Femur (tissue), 1 donor: Measurements from ENCODE around the gene PPM1A.

Source experiments
- DNase-seq: peaks from one replicate; pipeline ENCODE4 v3.0.0-alpha.2; 2017

The PPM1A gene

DNA sequence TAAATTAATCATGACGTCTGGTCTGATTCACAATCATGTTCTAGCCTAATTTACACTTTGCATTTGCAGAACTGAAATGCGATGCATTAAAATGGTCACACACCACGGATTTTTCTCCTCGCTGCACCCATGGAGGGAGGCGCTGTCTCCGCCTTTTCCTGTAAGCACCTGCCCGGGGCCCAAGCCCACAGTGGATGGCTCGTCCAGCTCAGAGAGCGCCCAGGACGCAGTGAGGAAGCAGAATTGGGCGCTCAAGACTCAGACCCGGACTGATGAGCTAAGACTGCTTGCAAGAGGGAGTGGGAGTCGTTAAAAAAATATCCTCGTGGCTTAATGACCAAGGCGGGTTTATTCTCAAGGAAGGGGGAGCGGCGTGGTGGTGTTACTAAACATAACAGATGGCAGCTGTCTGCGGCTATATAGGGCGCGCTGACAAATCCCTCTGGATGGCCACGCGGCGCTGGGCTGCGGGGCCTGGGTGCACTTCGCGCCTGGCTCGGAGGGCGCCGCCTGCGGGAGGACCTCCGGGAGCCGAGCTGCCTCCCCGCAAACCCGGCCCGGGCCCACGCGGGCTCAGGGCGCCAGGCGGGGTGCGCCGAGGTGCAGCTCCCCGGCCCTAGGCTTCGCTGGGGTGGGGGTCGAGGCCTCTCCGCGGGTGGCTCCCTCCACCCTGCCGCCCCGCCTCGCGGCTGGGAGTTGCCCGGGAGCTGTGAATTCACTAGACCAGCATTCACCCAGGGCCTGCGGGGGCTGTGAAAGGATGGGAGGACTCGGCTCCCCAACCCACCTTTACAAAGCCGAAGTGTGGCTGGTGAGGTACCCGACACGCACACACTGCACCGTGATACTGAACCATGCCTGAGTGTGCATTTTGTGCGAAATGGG is 78.7 kb downstream of the PPM1A start:
- DNase-seq, result peak; percentile 54

DNA sequence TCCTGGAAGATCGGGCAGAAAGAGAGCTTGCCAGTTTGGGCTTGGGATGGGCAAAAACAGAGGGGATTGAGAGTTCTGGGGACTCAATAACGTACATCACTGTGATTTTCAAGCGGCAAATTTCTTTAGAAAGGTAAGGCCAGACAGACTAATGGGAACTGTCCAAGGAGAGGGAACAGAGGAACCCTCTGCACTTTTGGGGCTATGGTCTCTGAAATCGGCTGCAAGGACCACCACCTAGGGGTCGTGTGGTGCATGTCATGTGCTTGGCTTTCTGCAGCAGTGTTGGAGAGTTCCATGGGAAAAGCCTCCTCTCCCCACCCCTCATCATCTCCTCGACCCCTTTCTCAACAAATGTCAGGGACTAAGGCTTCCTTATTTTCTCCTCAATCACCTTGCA is 79.6 kb downstream of the PPM1A start:
- no peak for DNase-seq

DNA sequence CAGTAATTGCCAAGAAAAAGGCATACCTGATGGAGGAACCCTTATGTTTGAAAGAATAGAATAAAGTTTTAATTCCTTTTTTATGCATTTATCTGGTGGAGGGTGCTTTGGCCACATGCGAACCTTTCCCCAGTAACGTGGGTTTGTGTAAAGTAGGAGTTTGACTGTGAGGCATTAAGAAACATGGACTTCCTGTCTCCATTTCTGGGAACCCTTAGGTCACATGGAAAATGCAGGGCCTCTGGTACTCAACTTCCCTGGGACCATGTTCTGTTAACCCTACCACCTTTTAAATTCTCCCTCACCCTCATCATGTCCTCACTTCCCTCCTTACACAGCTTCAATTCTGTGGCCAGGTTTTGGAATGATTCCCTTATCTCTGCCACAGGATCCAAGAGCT is 80.3 kb downstream of the PPM1A start:
- DNase-seq, result no peak

DNA sequence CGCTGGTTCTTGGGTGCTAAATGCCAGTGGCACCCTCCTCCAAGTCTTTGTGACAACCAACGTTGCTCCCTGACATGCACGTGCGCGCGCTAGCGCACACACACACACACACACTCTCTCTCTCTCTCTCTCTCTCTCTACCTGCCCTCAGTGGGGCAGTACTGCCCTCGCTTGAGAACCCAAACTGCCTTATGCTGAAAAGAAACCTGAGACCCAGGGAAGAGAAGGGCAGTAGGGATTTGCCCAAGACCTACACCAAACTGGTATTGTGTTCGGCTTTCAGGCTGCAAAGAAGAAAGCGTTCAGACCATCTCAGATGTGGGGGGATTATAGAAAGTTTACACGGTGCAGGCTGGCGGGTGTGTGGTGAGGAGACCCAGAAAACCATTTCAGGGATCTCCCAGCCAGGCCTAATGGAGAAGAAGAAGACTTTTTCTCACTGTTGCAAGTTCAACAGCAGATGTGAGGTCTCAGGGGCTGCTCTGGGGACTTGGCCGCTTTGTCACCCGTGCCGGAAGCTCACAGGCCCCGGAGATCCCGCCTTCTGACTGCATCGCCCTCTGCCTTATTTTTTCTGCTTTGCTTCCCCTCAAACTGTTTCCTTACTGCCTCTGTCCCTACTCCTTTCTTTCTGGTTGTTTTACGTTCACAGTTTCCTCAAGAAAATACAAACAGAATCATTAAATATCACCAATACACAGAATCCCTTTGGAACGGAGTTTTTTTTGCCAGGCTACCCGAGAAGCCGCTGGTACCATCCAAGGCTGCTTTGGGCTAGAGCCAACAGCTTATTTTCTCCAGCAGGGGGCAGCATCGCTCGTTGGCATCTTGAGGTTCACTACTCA is 82.4 kb downstream of the PPM1A start:
- peak; percentile 74 for DNase-seq

DNA sequence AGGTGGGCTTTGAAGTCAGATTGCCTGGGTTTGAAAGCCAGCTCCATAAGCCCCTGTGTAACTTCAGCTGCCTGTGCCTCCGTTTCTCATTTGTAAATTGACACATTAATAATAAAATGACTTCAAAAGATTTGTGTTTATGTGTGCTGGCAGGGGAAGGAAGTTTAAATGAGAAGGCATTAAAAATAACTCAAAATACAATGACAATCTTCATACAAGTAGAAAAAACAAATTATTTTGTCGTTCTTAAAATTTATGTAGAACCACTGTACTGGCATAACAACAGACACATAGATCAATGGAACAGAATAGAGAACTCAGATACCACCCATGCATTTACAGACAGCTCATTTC is 83.0 kb downstream of the PPM1A start:
- no peak for DNase-seq

DNA sequence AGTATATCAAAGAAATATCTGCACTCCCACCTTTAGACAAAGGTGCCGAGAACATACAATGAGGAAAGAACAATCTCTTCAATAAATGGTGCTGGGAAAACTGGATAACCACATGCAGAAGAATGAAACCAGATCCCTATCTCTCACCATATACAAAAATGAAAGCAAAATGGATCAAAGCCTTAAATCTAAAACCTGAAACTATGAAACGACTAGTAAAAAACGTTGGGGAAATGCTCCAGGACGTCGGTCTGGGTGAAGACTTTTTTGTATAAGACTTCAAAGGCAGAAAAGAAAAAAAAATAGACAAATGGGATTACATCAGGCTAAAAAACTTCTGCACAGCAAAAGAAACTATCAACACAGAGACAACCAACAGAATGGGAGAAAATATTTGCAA is 83.8 kb downstream of the PPM1A start:
- no peak for DNase-seq

DNA sequence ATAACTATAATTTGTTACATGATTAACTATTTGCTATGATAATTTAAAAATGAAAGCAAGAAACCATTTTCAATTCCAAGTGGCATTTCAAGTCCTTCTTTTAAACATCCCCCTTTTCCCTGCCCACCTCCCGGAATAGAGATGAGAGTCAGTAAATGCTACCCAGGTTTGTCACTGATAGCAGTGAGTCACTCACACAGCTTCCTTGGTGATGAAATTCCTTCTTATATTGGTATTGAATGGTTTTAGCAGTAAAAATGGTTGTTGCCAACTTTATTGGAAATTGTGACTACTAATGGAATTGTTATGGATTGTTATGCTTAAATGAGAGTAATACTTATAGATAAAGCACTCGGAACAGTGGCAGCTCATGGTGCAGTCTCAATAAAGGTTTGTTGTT is 90.5 kb downstream of the PPM1A start:
- DNase-seq, result no peak

DNA sequence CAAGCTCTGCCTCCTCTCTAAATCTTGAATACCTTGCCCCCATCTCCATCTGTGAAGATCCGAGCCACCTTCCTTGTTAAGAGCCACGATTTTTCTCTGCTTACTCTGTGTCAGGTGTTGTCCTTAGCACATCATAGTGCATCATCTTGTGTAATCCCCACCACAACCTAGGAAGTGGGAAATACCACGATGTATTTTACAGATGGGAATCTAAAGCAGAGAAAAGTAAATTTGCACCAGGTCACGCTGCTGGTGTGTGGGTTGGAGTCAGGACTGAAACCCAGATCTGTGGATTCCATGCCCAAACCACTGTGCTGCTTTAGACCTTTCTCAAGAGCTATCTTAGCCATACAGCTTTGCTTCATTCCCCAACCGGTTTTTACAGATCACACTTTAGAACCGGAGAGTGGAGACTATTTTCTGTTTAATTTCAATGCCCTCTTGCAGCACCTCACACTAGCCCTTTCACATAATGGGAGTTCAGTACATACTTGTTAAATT is 94.6 kb downstream of the PPM1A start:
- DNase-seq, result no peak

DNA sequence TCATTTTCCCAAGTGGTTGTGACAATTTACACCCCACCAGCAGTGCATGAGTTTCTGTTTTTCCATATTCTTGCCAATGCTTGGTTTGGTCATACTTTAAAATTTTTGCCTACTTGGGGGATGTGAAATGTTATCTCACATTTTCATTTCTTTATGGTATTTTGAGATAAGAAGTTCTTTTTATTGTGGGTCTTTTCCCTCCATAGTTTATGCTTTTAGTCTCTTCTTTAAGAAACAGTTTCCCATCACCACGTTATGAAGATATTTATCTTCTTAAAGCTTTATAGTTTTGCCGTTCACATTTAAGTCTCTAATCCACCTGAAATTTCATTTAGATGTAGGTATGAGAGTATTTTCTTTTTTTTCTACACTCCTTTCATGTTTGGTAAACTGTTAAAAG is 95.7 kb downstream of the PPM1A start:
- no peak for DNase-seq

DNA sequence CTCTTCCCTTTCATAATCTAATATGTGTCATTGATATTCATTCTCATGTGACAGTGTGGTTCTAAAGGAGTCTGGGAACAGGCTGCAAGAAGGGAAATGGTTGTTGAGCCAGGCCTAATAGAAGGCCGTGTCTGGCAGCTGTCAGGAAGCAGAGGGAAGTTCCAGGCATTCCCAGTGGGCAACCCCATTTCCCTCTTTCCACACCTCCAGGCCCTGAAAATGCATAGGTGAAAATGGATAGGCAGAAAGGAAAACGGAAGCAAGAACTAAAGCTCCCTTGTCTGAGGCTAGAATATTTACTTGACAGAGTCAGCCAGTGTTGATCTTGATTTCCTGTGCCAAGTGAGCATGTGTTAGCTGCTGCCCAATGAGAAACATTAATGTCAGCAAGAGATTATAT is 97.7 kb downstream of the PPM1A start:
- DNase-seq, result no peak

DNA sequence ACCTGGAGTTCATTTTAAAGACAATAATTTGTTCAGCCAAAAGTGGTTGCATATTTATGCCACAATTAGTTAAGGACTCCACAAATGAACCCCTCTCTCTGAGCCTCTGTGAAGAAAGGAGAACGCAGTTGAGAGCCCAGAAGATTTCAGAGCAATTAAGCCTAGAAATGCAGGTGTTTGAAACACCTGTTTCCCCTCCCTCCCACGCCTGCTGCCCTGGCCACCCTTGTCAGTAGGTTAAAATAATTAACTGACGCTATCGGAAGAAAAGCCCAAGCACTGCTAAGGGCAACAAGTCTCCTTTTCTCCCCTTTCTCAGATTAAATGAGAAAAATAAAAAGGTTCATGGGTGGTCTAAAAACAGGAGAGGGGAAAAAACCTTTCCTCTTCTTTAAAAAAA is 99.2 kb downstream of the PPM1A start:
- DNase-seq, result no peak
